ENCODE data around the gene GBP1.
"Not testable (repeated sequence)": the region's sequence is repeated elsewhere in the genome, so short reads cannot be mapped to it uniquely, and the experiment has no call there.

- not testable (repeated sequence) for TF ChIP-seq CTCF, POLR2A, POLR2AphosphoS5 (IDR thresholded peaks at IDR 0.05)
Observed at GRCh38 chr1:89018318-89018717, 46.7 kb downstream of the GBP1 start.
